Neural progenitor cell (in vitro differentiated cells): Measurements from ENCODE around the gene KRT77.

Experiments
- CTCF ChIP-seq: fragments of 200-600 bp; sonication (generic); IDR thresholded peaks from 2 replicates; pipeline ENCODE4 v1.5.1; 2017; ENCODE audit warnings: antibody characterized with exemption, mild to moderate bottlenecking
- EZH2 ChIP-seq: fragments of 200-600 bp; sonication (generic); IDR thresholded peaks from 2 replicates; pipeline ENCODE4 v1.6.1; 2017; ENCODE audit warnings: antibody characterized with exemption, mild to moderate bottlenecking, moderate library complexity
- EZH2phosphoT487 ChIP-seq: fragments of 200-600 bp; sonication (generic); IDR thresholded peaks from 2 replicates; pipeline ENCODE4 v1.6.1; 2017; ENCODE audit warnings: antibody characterized with exemption

GRCh38 chr12:52674433-52674775 lies 28.9 kb downstream of the KRT77 start:
- TF ChIP-seq CTCF, result no peak
- no peak for TF ChIP-seq EZH2
- no peak for TF ChIP-seq EZH2phosphoT487
